Adrenal gland (tissue), 5 donors: ENCODE data around the gene GRIN3B.

Source experiments
- POLR2A ChIP-seq, 2 donors: fragments of 450-650 bp; IDR thresholded peaks; one replicate each; pipeline ENCODE4 v1.6.1; 2017; ENCODE audit warnings: antibody characterized with exemption in 2 of 2, mild to moderate bottlenecking in 2 of 2, moderate library complexity in 1 of 2
- TF ChIP-seq, protein P1 (sequence below), 6 experiments: fragments of 450-650 bp in 4 of 6; fragments of 200-600 bp in 2 of 6; sonication (generic) in 1 of 6; IDR thresholded peaks; 1 replicate in 5 of 6; 2 replicates in 1 of 6; pipeline versions ENCODE4 v1.5.1 to v1.8.0; 2016 to 2021; ENCODE audit warnings: antibody characterized with exemption in 6 of 6, mild to moderate bottlenecking in 2 of 6, moderate library complexity in 1 of 6
- donor health status: DM: no; HTN: no; CAD: no.

DNA sequence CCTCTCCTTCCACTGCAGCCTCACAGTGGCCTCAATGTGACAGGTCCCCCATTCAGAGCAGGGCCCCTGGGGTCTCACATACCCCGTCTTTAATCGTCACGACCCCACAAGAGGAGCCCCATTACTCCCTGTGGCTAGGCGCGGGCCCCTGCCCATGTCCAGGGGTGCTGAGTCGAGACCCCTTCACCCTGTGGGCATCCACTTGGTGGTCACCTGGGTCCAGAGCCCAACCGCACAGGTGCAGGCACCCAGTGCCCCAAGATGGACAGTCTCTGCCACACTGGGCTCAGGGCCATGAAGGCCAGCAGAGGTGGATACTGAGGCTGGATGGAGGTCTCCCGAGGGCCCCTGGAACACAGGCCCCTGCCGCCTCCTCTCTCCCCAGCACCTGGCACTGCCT is 17.7 kb downstream of the GRIN3B start:
- TF ChIP-seq, protein P1, sequence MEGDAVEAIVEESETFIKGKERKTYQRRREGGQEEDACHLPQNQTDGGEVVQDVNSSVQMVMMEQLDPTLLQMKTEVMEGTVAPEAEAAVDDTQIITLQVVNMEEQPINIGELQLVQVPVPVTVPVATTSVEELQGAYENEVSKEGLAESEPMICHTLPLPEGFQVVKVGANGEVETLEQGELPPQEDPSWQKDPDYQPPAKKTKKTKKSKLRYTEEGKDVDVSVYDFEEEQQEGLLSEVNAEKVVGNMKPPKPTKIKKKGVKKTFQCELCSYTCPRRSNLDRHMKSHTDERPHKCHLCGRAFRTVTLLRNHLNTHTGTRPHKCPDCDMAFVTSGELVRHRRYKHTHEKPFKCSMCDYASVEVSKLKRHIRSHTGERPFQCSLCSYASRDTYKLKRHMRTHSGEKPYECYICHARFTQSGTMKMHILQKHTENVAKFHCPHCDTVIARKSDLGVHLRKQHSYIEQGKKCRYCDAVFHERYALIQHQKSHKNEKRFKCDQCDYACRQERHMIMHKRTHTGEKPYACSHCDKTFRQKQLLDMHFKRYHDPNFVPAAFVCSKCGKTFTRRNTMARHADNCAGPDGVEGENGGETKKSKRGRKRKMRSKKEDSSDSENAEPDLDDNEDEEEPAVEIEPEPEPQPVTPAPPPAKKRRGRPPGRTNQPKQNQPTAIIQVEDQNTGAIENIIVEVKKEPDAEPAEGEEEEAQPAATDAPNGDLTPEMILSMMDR (IDR thresholded peaks at IDR 0.05), result no peak
- no peak for TF ChIP-seq POLR2A (IDR thresholded peaks at IDR 0.05)
